GM12864 (cell line): ENCODE results near the gene CGB8.
A peak's percentile ranks its signal among the peaks of the same experiment; 100 is the strongest.
"Not testable (repeated sequence)": the region's sequence is repeated elsewhere in the genome, so short reads cannot be mapped to it uniquely, and the experiment has no call there.

Experiments used
- DNase-seq: peaks from one replicate; pipeline ENCODE4 v3.0.0-alpha.2; 2011; ENCODE audit warnings: low read depth
- H3K4me3 ChIP-seq: 2 replicates; pipeline ENCODE4 v1.5.1; 2011; ENCODE audit warnings: mild to moderate bottlenecking, low read depth, low read length, control low read depth
- CTCF ChIP-seq: IDR thresholded peaks from 2 replicates; pipeline ENCODE4 v1.5.1; 2011; ENCODE audit warnings: low read depth, mild to moderate bottlenecking, moderate library complexity, low read length, control low read depth, inconsistent platforms; ENCODE audit errors: missing control alignments

Gene CGB8

GRCh38 chr19:49019242-49019932 lies 29.5 kb downstream of the CGB8 start:
- no peak for TF ChIP-seq CTCF
- H3K4me3 ChIP-seq = peak overlapping the region; percentile 46
- no peak for DNase-seq

- not testable (repeated sequence) for DNase-seq
- peak overlapping the region; percentile 44 for H3K4me3 ChIP-seq
Observed at GRCh38 chr19:49018388-49019241, 30.3 kb downstream of the CGB8 start.

GRCh38 chr19:49017666-49018351 lies 31.1 kb downstream of the CGB8 start:
- TF ChIP-seq CTCF = peak; percentile 73
- H3K4me3 ChIP-seq = peak overlapping the region; percentile 44
- no peak for DNase-seq

- H3K4me3 ChIP-seq = peak within 1 kb of the TSS; percentile 44
- no peak for DNase-seq
Observed at GRCh38 chr19:49017041-49017665, 31.8 kb downstream of the CGB8 start, which contains the start of gene LHB. Gene LHB, minus strand, starts transcription at chr19:49017091. Its CDS starts 10 bp downstream, at chr19:49017081.

GRCh38 chr19:49016067-49016839 lies 32.7 kb downstream of the CGB8 start:
- no peak for DNase-seq
- TF ChIP-seq CTCF = no peak
- no peak overlapping the region for H3K4me3 ChIP-seq

More at GRCh38 chr19:49017041-49017665, 31.8 kb downstream of the CGB8 start, which contains the start of gene LHB:
- TF ChIP-seq CTCF = no peak

- no peak overlapping the region for H3K4me3 ChIP-seq
- DNase-seq = no peak
- no peak for TF ChIP-seq CTCF
Observed at GRCh38 chr19:49014870-49015255, 34.0 kb downstream of the CGB8 start.
